K562 (cell line): ENCODE data around the gene MVP. TPM values are rescaled to one million over a fixed set of nuclear protein-coding genes. Genes with fewer than 3 reads are reported as not detected.
A peak's percentile ranks its signal among the peaks of the same experiment; 100 is the strongest.

Experiments
- ARID2 ChIP-seq: fragments of 450-650 bp; IDR thresholded peaks from 2 replicates; pipeline ENCODE4 v1.6.1; 2017; ENCODE audit warnings: antibody characterized with exemption, mild to moderate bottlenecking
- HBP1 ChIP-seq: fragments of 450-650 bp; formaldehyde crosslinking; IDR thresholded peaks from 2 replicates; pipeline ENCODE4 v1.4.0; 2022; ENCODE audit warnings: missing genetic modification characterization
- PPARD ChIP-seq: fragments of 250-450 bp; sonication (Bioruptor Pico); IDR thresholded peaks from 2 replicates; pipeline ENCODE4 v1.8.0; 2022; ENCODE audit warnings: inconsistent platforms, mild to moderate bottlenecking, moderate library complexity
- PRDM10 ChIP-seq: fragments of 450-650 bp; IDR thresholded peaks from 2 replicates; pipeline ENCODE4 v1.6.1; 2018; ENCODE audit not compliant: partially characterized antibody
- TCF7 ChIP-seq: sonication (generic); IDR thresholded peaks from 2 replicates; pipeline ENCODE4 v1.6.1; 2016; ENCODE audit warnings: antibody characterized with exemption, borderline replicate concordance
- XRCC3 ChIP-seq: fragments of 450-650 bp; IDR thresholded peaks from 2 replicates; pipeline ENCODE4 v1.6.1; 2017; ENCODE audit warnings: mild to moderate bottlenecking, moderate library complexity
- polyA plus RNA-seq, 8 experiments: library from polyadenylated mRNA; depleted of rRNA in 4 of 8; stranded (reverse) in 5 of 8; unstranded in 3 of 8; fragments of >200 nt; fragmentation: Nextera tagmentation in 2 of 8; fragmentation: Illumina TruSeq in 1 of 8; extraction: Ambion mirVana in 2 of 8; extraction: Trizol in 1 of 8; gene quantifications; 2 replicates each; pipeline versions ENCODE4 v1.2.1 to v1.2.3, GENCODE V29; 2011 to 2014; ENCODE audit warnings: inconsistent platforms in 1 of 8, missing spikeins in 1 of 8
- total RNA-seq, 7 experiments: library from RNA; depleted of rRNA in 6 of 7; stranded (reverse); fragments of >200 nt in 6 of 7; fragmentation: Illumina TruSeq in 2 of 7; extraction: Trizol in 2 of 7; gene quantifications; 2 replicates each; pipeline versions ENCODE4 v1.2.1 to v1.2.3, GENCODE V29; 2011 to 2021; ENCODE audit warnings: low replicate concordance in 1 of 7
- TF ChIP-seq, protein P1 (sequence below), 2 experiments: fragments of 450-650 bp; IDR thresholded peaks; 2 replicates each; pipeline ENCODE4 v1.6.1; 2018; ENCODE audit warnings: mild to moderate bottlenecking in 2 of 2, low read depth in 1 of 2; ENCODE audit not compliant: partially characterized antibody in 2 of 2
- TF ChIP-seq, protein P2 (sequence below): fragments of 450-650 bp; IDR thresholded peaks from 2 replicates; pipeline ENCODE4 v1.7.1; 2018; ENCODE audit warnings: mild to moderate bottlenecking, low read depth; ENCODE audit not compliant: partially characterized antibody

MVP gene
- total and polyA plus RNA-seq, 9 of the 15 experiments (the other 6 are each of a cell fraction or from before 2014, with no cell fraction given): 0.39 to 1.9 (median 0.76) TPM; not detected in 2

- TF ChIP-seq PPARD (CRISPR knock-in tag) (no peak), TCF7 (no peak), HBP1 (0 out of 2 replicates have a peak, but pooled peaks have one; percentile 4), XRCC3 (no peak), ARID2 (0 out of 2 replicates have a peak, but pooled peaks have one; percentile 29), PRDM10 (peak; percentile 59)
- TF ChIP-seq, protein P1, sequence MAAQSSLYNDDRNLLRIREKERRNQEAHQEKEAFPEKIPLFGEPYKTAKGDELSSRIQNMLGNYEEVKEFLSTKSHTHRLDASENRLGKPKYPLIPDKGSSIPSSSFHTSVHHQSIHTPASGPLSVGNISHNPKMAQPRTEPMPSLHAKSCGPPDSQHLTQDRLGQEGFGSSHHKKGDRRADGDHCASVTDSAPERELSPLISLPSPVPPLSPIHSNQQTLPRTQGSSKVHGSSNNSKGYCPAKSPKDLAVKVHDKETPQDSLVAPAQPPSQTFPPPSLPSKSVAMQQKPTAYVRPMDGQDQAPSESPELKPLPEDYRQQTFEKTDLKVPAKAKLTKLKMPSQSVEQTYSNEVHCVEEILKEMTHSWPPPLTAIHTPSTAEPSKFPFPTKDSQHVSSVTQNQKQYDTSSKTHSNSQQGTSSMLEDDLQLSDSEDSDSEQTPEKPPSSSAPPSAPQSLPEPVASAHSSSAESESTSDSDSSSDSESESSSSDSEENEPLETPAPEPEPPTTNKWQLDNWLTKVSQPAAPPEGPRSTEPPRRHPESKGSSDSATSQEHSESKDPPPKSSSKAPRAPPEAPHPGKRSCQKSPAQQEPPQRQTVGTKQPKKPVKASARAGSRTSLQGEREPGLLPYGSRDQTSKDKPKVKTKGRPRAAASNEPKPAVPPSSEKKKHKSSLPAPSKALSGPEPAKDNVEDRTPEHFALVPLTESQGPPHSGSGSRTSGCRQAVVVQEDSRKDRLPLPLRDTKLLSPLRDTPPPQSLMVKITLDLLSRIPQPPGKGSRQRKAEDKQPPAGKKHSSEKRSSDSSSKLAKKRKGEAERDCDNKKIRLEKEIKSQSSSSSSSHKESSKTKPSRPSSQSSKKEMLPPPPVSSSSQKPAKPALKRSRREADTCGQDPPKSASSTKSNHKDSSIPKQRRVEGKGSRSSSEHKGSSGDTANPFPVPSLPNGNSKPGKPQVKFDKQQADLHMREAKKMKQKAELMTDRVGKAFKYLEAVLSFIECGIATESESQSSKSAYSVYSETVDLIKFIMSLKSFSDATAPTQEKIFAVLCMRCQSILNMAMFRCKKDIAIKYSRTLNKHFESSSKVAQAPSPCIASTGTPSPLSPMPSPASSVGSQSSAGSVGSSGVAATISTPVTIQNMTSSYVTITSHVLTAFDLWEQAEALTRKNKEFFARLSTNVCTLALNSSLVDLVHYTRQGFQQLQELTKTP (IDR thresholded peaks at IDR 0.05; ENCODE audit: low read depth in 1 of 2, partially characterized antibody in 2 of 2): peak in 1 of 2 experiments; percentile 44
- TF ChIP-seq, protein P2, sequence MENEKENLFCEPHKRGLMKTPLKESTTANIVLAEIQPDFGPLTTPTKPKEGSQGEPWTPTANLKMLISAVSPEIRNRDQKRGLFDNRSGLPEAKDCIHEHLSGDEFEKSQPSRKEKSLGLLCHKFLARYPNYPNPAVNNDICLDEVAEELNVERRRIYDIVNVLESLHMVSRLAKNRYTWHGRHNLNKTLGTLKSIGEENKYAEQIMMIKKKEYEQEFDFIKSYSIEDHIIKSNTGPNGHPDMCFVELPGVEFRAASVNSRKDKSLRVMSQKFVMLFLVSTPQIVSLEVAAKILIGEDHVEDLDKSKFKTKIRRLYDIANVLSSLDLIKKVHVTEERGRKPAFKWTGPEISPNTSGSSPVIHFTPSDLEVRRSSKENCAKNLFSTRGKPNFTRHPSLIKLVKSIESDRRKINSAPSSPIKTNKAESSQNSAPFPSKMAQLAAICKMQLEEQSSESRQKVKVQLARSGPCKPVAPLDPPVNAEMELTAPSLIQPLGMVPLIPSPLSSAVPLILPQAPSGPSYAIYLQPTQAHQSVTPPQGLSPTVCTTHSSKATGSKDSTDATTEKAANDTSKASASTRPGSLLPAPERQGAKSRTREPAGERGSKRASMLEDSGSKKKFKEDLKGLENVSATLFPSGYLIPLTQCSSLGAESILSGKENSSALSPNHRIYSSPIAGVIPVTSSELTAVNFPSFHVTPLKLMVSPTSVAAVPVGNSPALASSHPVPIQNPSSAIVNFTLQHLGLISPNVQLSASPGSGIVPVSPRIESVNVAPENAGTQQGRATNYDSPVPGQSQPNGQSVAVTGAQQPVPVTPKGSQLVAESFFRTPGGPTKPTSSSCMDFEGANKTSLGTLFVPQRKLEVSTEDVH: no peak
These were observed 3.4 kb upstream of the MVP start (continued) for GRCh38 chr16:29816694-29817441.
